Vagina (tissue), 2 donors: Measurements from ENCODE around the gene C7. TPM values are rescaled to one million over a fixed set of nuclear protein-coding genes. Genes with fewer than 3 reads are reported as not detected.

ENCODE experiments used
- DNase-seq, 2 donors: peaks; one replicate each; pipeline ENCODE4 v3.0.0-alpha.2; 2017; ENCODE audit errors: extremely low spot score in 2 of 2
- H3K27ac ChIP-seq: fragments of 200-600 bp; sonication (generic); one replicate; pipeline ENCODE4 v1.5.1; 2019
- H3K27me3 ChIP-seq: fragments of 200-600 bp; sonication (generic); one replicate; pipeline ENCODE4 v1.5.1; 2019
- H3K36me3 ChIP-seq, 2 donors: fragments of 200-600 bp; sonication (generic); one replicate each; pipeline ENCODE4 v1.5.1; 2017 to 2019
- H3K4me1 ChIP-seq: fragments of 200-600 bp; sonication (generic); one replicate; pipeline ENCODE4 v1.5.1; 2019
- H3K4me3 ChIP-seq, 2 donors: fragments of 200-600 bp; sonication (generic); 1 replicate in 1 of 2; 2 replicates in 1 of 2; pipeline ENCODE4 v1.5.1; 2016 to 2019
- H3K9me3 ChIP-seq: fragments of 200-600 bp; sonication (generic); one replicate; pipeline ENCODE4 v1.5.1; 2019
- CTCF ChIP-seq, 3 experiments: fragments of 450-650 bp in 2 of 3; fragments of 200-600 bp in 1 of 3; sonication (generic) in 1 of 3; IDR thresholded peaks; one replicate each; pipeline ENCODE4 v1.5.1; 2017 to 2019; ENCODE audit warnings: antibody characterized with exemption in 3 of 3, mild to moderate bottlenecking in 2 of 3, moderate library complexity in 2 of 3
- POLR2A ChIP-seq, 2 donors: fragments of 450-650 bp; IDR thresholded peaks; one replicate each; pipeline ENCODE4 v1.6.1; 2017; ENCODE audit warnings: antibody characterized with exemption in 2 of 2, mild to moderate bottlenecking in 2 of 2, moderate library complexity in 2 of 2
- POLR2AphosphoS5 ChIP-seq, 2 donors: sonication (generic); formaldehyde crosslinking; IDR thresholded peaks; one replicate each; pipeline ENCODE4 v1.9.0; 2017; ENCODE audit warnings: antibody characterized with exemption in 2 of 2, mild to moderate bottlenecking in 2 of 2, low read depth in 1 of 2; ENCODE audit not compliant: insufficient read depth in 1 of 2
- intact Hi-C: fragments of 100-400 bp; cut with DNase I; formaldehyde crosslinking; loops from one replicate; pipeline ENCODE4 v1.15.1; 2023
- total RNA-seq: library from RNA; depleted of rRNA; stranded (reverse); fragments of >200 nt; gene quantifications from one replicate; pipeline ENCODE4 v1.2.3, GENCODE V29; 2016

The C7 gene
- total RNA-seq, 1 donor from 2014 or later: 385 TPM

DNA sequence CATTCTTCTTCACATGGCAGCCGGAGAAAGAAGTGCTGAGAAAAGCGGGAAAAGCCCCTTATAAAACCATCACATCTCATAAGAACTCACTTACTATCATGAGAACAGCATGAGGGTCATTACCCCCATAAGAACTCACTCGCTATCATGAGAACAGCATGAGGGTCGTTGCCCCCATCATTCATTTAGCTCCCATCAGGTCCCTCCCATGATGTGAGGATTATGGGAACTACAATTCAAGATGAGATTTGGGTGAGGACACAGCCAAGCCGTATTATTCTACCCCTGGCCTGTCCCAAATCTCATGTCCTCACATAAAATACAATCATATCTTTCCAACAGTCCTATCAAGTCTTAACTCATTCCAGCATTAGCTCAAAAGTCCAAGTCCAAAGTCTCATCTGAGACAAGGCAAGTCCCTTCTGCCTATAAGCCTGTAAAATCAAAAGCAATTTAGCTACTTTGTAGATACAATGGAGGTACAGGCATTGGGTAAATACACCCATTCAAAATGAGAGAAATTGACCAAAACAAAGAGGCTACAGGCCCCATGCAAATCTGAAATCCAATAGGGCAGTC, 82.8 kb downstream of the C7 start:
- Histone ChIP-seq H3K4me1 (peaks cover 26% of the 10 kb centered on the region), H3K9me3 (no peaks in the 10 kb centered on the region), H3K27me3 (no peaks in the 10 kb centered on the region), H3K27ac (peak overlapping the region; percentile 73), H3K4me3 (no peak overlapping the region), H3K36me3 (no peaks in the 10 kb centered on the region)
- intact Hi-C loops: loop anchor here (5.0 kb wide), 1 partner anchor 80 kb away; no protein-coding TSS in a partner anchor
- TF ChIP-seq POLR2A (IDR thresholded peaks at IDR 0.05) (no peak), POLR2AphosphoS5 (IDR thresholded peaks at IDR 0.05; ENCODE audit: insufficient read depth in 1 of 2, low read depth in 1 of 2) (no peak), CTCF (IDR thresholded peaks at IDR 0.05) (no peak)
- no peak for DNase-seq

DNA sequence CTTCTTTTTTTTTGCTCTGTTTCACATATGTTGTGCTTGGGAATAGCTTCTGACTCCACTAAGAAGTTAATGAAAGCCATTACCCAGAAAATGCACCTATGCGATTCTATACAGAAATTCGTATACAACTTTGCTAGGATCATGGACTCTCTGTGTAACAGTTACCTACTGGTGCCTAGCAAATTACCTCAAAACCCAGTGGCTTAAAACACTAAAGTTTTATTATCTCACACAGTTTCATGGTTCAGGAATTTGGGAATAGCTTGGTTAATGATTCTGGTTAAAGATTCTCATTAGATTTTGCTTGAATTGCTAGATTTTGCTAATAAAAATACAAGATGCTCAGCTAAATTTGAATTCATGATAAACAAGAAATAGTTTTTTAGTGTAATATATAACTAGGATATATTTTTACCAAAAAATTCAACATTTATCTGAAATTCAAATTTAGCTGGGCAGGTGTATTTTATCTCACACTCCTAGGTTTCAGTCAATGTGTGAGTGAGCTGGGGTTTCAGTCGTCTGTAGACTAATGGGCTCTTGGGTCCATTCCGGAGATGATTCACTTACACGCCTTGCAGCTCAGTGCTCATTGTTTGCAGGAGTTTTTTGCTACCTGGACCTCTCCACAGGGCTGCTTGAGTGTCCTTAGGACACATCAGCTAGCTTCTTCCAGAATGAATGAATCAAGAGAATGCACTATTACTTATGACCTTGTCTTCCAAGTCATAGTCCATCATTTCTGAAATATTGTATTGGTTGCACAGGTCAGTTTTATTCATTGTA, 86.7 kb downstream of the C7 start:
- TF ChIP-seq POLR2A (IDR thresholded peaks at IDR 0.05) (no peak), POLR2AphosphoS5 (IDR thresholded peaks at IDR 0.05; ENCODE audit: insufficient read depth in 1 of 2, low read depth in 1 of 2) (no peak), CTCF (IDR thresholded peaks at IDR 0.05) (no peak)
- Histone ChIP-seq H3K36me3 (no peaks in the 10 kb centered on the region), H3K4me1 (peaks cover 17% of the 10 kb centered on the region), H3K27ac (no peak overlapping the region), H3K4me3 (no peak overlapping the region), H3K9me3 (no peaks in the 10 kb centered on the region), H3K27me3 (no peaks in the 10 kb centered on the region)
- no peak for DNase-seq
- intact Hi-C loops: no loop called here

DNA sequence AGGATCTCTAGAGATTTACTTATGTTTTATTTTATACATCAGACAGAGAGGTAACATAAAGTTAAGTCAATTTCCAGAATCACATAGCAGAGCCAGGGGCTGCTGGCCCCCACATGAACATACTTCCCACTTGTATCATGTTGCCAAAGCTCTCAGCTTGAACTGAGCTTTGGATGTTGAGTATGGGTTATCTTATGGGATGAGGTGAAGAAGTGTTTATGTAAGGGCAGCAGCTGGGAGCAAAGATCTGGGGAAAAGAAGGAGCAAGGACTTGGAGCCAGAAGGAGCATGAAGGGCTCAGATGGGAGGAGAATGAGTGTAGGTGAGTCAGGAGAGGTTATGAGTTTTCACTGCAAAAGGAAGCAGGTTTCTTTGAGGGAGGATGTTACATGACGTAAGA, 89.8 kb downstream of the C7 start:
- H3K4me1 ChIP-seq: no peaks in the 10 kb centered on the region
- TF ChIP-seq CTCF (IDR thresholded peaks at IDR 0.05): no peak
- TF ChIP-seq POLR2AphosphoS5 (IDR thresholded peaks at IDR 0.05; ENCODE audit: insufficient read depth in 1 of 2, low read depth in 1 of 2): no peak
- no peak for TF ChIP-seq POLR2A (IDR thresholded peaks at IDR 0.05)

GRCh38 chr5:40999966-41000365, 90.7 kb downstream of the C7 start:
- Histone ChIP-seq H3K9me3 (no peaks in the 10 kb centered on the region), H3K4me3 (no peak overlapping the region), H3K27me3 (no peaks in the 10 kb centered on the region), H3K4me1 (no peaks in the 10 kb centered on the region), H3K27ac (no peak overlapping the region), H3K36me3 (no peaks in the 10 kb centered on the region)
- TF ChIP-seq CTCF (IDR thresholded peaks at IDR 0.05): no peak
- DNase-seq: no peak
- intact Hi-C loops: no loop called here

More for the DNA sequence above, 89.8 kb downstream of the C7 start:
- H3K4me3 ChIP-seq: no peak overlapping the region
- DNase-seq: no peak
- H3K36me3 ChIP-seq: no peaks in the 10 kb centered on the region
- intact Hi-C loops: no loop called here
- no peaks in the 10 kb centered on the region for H3K27me3 ChIP-seq
- H3K9me3 ChIP-seq: no peaks in the 10 kb centered on the region
- H3K27ac ChIP-seq: no peak overlapping the region
